Keratinocyte (primary cell): ENCODE measurements around the gene CSNK1A1.

ENCODE experiments used
- CTCF ChIP-seq, 3 experiments: IDR thresholded peaks in 1 of 3; conservative IDR thresholded peaks in 1 of 3; optimal IDR thresholded peaks in 1 of 3; 2 replicates in 2 of 3; 3 replicates in 1 of 3; pipeline versions ENCODE3 to v1.5.1; 2011; ENCODE audit warnings: low read length in 3 of 3, mild to moderate bottlenecking in 3 of 3, moderate library complexity in 2 of 3, control low read depth in 1 of 3, inconsistent platforms in 1 of 3; ENCODE audit not compliant: insufficient read depth in 2 of 3; ENCODE audit errors: extremely low read depth in 1 of 3
- EZH2 ChIP-seq: IDR thresholded peaks from one replicate; pipeline ENCODE4 v1.6.1; 2012; ENCODE audit warnings: inconsistent platforms, mild to moderate bottlenecking, low read length, moderate library complexity

GRCh38 chr5:149478761-149479160 is 72.5 kb downstream of the CSNK1A1 start:
- TF ChIP-seq CTCF (optimal IDR thresholded peaks at IDR 0.05 in 1 of 3, IDR thresholded peaks at IDR 0.05 in 1 of 3, conservative IDR thresholded peaks at IDR 0.05 in 1 of 3; ENCODE audit: extremely low read depth in 1 of 3, insufficient read depth in 2 of 3, low read length in 3 of 3): no peak
- no peak for TF ChIP-seq EZH2
